ENCODE results near the gene ELOVL6. TPM values are rescaled to one million over a fixed set of nuclear protein-coding genes. Genes with fewer than 3 reads are reported as not detected.

Gene ELOVL6
- total RNA-seq, 3 donors from 2014 or later, result 21.8 to 59.8 (median 50.3) TPM

GRCh38 chr4:110034026-110034393, 164.4 kb downstream of the ELOVL6 start:
- intact Hi-C loops (cut with DNase I, micrococcal nuclease), result no loop called here
- Histone ChIP-seq H3K4me3 (no peak overlapping the region), H3K4me1 (ENCODE audit: low read depth) (no peaks in the 10 kb centered on the region), H3K9me3 (no peaks in the 10 kb centered on the region), H3K36me3 (ENCODE audit: low read depth) (no peaks in the 10 kb centered on the region)
- no peak for TF ChIP-seq CTCF (IDR thresholded peaks at IDR 0.05)
- DNase-seq (peak in 1 of 3 donors; percentile 26), ATAC-seq (no peak)

DNA sequence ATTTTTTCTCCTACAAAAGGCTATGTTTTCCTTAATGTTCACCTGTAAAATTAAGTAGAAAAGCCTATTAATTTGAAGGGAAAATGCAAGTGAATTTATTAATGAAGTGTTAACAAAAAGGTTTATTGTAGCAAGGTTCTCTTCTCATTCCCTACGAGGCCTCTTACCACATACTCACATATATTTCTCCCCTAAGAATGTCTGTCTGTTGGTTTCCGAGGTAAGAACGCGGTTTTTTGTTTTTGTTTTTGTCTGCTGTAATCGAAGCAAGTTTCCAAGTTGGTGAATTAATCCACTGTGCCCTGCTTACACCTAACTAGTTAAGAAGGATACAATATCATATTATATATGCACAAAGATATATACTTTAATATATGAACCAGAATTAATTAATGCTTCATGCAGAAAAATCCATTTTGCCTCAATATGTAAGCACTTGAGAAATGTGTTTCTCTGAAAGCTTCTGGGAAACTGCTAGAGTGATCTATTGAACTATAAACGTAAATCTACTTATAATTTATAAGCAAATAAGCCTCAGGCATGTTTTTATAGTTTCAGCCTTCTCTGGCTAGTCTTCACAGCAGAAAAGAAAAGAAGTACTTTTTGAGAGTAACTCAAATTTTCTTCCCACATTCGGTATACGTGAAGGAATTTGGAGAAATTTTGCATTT, 164.9 kb downstream of the ELOVL6 start:
- Histone ChIP-seq H3K4me3 (no peak overlapping the region), H3K36me3 (ENCODE audit: low read depth) (no peaks in the 10 kb centered on the region), H3K9me3 (no peaks in the 10 kb centered on the region), H3K4me1 (ENCODE audit: low read depth) (no peaks in the 10 kb centered on the region)
- intact Hi-C loops (cut with DNase I, micrococcal nuclease), result no loop called here
- ATAC-seq (no peak), DNase-seq (no peak)
- TF ChIP-seq CTCF (IDR thresholded peaks at IDR 0.05), result no peak

DNA sequence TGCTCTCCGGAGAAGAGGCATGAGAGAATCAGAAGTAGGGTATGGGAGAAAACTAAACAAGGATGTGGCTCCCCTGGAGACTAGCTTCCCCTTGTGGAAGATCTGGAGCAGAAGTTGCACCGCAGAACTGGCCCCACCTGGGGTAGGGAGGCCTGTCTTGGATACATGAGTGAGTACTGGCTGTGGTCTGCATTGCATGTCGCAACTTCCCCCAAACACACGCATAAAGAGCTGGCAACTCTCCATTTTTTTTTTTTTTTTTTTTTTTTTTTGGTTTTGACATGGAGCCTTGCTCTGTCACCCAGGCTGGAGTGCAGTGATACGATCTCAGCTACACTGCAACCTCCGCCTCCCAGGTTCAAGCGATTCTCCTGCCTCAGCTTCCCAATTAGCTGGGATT, 165.8 kb downstream of the ELOVL6 start:
- ATAC-seq, result no peak
- H3K4me3 ChIP-seq, result no peak overlapping the region
- intact Hi-C loops (cut with DNase I, micrococcal nuclease), result no loop called here
- TF ChIP-seq CTCF (IDR thresholded peaks at IDR 0.05), result no peak
- no peaks in the 10 kb centered on the region for H3K4me1 ChIP-seq (ENCODE audit: low read depth)
- H3K36me3 ChIP-seq (ENCODE audit: low read depth), result no peaks in the 10 kb centered on the region
- no peaks in the 10 kb centered on the region for H3K9me3 ChIP-seq
- no peak for DNase-seq

DNA sequence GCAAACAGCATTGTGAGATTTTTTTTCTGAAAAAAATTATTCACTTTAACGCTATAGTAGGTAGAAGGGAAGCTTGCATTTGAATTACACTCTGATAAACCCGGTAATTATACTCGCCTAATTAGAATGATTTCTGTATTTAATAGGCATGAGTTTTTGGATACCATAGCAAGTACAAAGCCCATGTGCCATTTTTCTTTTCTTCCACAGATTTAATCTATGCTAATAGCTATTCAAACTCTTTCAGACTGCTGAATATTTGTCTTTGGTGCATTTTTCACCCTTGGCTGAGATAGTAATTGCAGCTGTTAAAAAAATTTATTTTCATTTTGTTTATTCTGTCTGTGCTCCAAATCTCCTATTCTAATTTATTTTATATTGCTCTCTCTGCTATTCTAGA, 172.7 kb downstream of the ELOVL6 start:
- no peaks in the 10 kb centered on the region for H3K4me1 ChIP-seq (ENCODE audit: low read depth)
- intact Hi-C loops (cut with DNase I, micrococcal nuclease), result no loop called here
- ATAC-seq (no peak), DNase-seq (no peak)
- no peak overlapping the region for H3K4me3 ChIP-seq
- TF ChIP-seq CTCF (IDR thresholded peaks at IDR 0.05), result no peak
- H3K36me3 ChIP-seq (ENCODE audit: low read depth), result no peaks in the 10 kb centered on the region
- no peaks in the 10 kb centered on the region for H3K9me3 ChIP-seq

GRCh38 chr4:110025056-110025455, 173.4 kb downstream of the ELOVL6 start:
- Histone ChIP-seq H3K4me1 (ENCODE audit: low read depth) (no peaks in the 10 kb centered on the region), H3K4me3 (no peak overlapping the region), H3K9me3 (no peaks in the 10 kb centered on the region), H3K36me3 (ENCODE audit: low read depth) (no peaks in the 10 kb centered on the region)
- intact Hi-C loops (cut with DNase I, micrococcal nuclease), result no loop called here
- DNase-seq (no peak), ATAC-seq (no peak)
- TF ChIP-seq CTCF (IDR thresholded peaks at IDR 0.05), result no peak

- Histone ChIP-seq H3K4me1 (ENCODE audit: low read depth) (no peaks in the 10 kb centered on the region), H3K9me3 (no peaks in the 10 kb centered on the region), H3K36me3 (ENCODE audit: low read depth) (no peaks in the 10 kb centered on the region), H3K4me3 (no peak overlapping the region)
- no peak for DNase-seq
- no peak for TF ChIP-seq CTCF (IDR thresholded peaks at IDR 0.05)
- ATAC-seq, result no peak
- intact Hi-C loops (cut with DNase I, micrococcal nuclease), result no loop called here
Observed at GRCh38 chr4:110022457-110022856, 176.0 kb downstream of the ELOVL6 start.

Data from mucosa of descending colon (tissue), 3 donors.